MM.1S (cell line): ENCODE data around the gene GSC2.

Source experiments
- DNase-seq: peaks from one replicate; pipeline ENCODE4 v3.0.0-alpha.2; 2015
- H2AFZ ChIP-seq: fragments of 300-600 bp; sonication (generic); 2 replicates; pipeline ENCODE4 v1.6.0; 2016; ENCODE audit warnings: antibody characterized with exemption, low read length
- H3F3A ChIP-seq: fragments of 300-600 bp; sonication (generic); 2 replicates; pipeline ENCODE4 v1.6.1; 2016; ENCODE audit warnings: mild to moderate bottlenecking, antibody characterized with exemption, low read length, moderate library complexity, mixed read lengths; ENCODE audit not compliant: insufficient read depth
- H3K27ac ChIP-seq: fragments of 300-600 bp; sonication (generic); 2 replicates; pipeline ENCODE4 v1.5.1; 2016; ENCODE audit warnings: mild to moderate bottlenecking, low read length
- H3K27me3 ChIP-seq: fragments of 300-600 bp; sonication (generic); replicated peaks from 2 replicates; pipeline ENCODE4 v1.6.0; 2016; ENCODE audit warnings: low read length; ENCODE audit not compliant: insufficient read depth
- H3K36me3 ChIP-seq: fragments of 300-600 bp; sonication (generic); replicated peaks from 2 replicates; pipeline ENCODE4 v1.6.1; 2016; ENCODE audit warnings: mild to moderate bottlenecking, low read length, mixed read lengths; ENCODE audit not compliant: insufficient read depth
- H3K4me1 ChIP-seq: fragments of 300-600 bp; sonication (generic); 2 replicates; pipeline ENCODE4 v1.6.1; 2016; ENCODE audit warnings: low read length, mixed read lengths
- H3K4me2 ChIP-seq: fragments of 300-600 bp; sonication (generic); 2 replicates; pipeline ENCODE4 v1.6.0; 2016; ENCODE audit warnings: low read depth, low read length
- H3K4me3 ChIP-seq: fragments of 300-600 bp; sonication (generic); 2 replicates; pipeline ENCODE4 v1.5.1; 2016; ENCODE audit warnings: low read length, mixed read lengths
- H3K79me2 ChIP-seq: fragments of 300-600 bp; sonication (generic); 2 replicates; pipeline ENCODE4 v1.6.1; 2016; ENCODE audit warnings: mixed run types, low read length, mixed read lengths
- H3K9ac ChIP-seq: fragments of 300-600 bp; sonication (generic); 2 replicates; pipeline ENCODE4 v1.6.1; 2016; ENCODE audit warnings: low read length, mixed read lengths
- H3K9me2 ChIP-seq: fragments of 300-600 bp; sonication (generic); replicated peaks from 2 replicates; pipeline ENCODE4 v1.6.1; 2016; ENCODE audit warnings: mild to moderate bottlenecking, low read length, mixed read lengths; ENCODE audit not compliant: insufficient read depth
- H3K9me3 ChIP-seq: fragments of 300-600 bp; sonication (generic); replicated peaks from 2 replicates; pipeline ENCODE4 v1.6.1; 2016; ENCODE audit warnings: mild to moderate bottlenecking, low read length, mixed read lengths; ENCODE audit not compliant: insufficient read depth
- H4K20me1 ChIP-seq: fragments of 300-600 bp; sonication (generic); 2 replicates; pipeline ENCODE4 v1.6.1; 2016; ENCODE audit warnings: mild to moderate bottlenecking, low read length, moderate library complexity, mixed read lengths; ENCODE audit not compliant: insufficient read depth
- EZH2 ChIP-seq: fragments of 300-600 bp; sonication (generic); optimal IDR thresholded peaks from 2 replicates; pipeline ENCODE3; 2017; ENCODE audit warnings: low read depth, mild to moderate bottlenecking, antibody characterized with exemption, low read length, mixed read lengths
- EZH2phosphoT487 ChIP-seq: fragments of 300-600 bp; sonication (generic); IDR thresholded peaks from 2 replicates; pipeline ENCODE4 v1.6.1; 2018; ENCODE audit warnings: antibody characterized with exemption, low read length
- TF ChIP-seq, protein P1 (sequence below): fragments of 300-600 bp; sonication (generic); IDR thresholded peaks from 2 replicates; pipeline ENCODE4 v1.5.1; 2016; ENCODE audit warnings: antibody characterized with exemption, low read length, mixed read lengths

Gene GSC2

DNA sequence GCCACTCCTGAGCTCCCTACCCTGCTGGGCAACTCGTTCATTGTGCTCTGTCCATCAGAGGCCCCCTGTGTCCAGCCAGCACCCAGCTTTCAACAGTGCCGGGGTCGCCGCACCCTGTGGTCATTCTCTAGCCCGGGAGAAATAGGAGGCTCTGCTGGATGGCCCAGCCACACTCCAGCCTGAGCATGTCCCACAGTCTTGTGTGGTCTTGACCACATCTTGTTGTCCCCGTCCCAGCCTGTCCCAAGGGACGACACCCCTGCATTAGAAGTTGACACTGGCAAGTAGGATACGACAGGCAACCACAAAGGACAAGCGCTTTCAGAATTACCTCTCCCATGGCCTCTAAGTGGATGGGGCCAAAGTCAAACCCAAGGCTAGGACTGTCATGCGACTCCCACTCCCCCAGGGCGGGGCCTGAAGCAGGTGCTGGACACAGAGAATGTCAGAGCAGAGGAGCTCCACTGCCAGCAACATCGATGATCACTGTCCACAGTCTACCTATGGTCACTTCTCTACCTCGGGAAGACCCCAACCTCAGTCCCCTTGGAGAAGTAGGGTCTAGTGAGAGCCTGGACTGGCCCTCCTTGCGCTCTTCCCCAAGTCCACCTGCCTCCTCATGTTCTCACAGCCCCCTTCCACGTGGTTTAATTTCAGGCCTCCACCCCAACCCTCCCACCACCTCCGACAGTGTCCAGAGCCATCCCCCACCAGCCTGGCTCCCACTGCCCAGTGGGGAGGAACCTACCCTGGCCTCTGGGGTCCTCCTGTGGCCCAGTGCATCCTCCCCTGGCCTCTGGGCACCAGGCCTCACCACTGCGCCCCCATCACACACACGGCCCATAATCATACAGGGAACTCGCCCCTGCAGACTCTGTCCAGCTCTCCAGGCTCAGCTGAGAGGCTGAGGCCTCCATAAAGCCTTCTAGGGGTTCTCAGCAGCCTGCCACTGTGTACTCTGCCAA, 23.5 kb downstream of the GSC2 start:
- DNase-seq: no peak
- Histone ChIP-seq H3F3A (no peaks in the 10 kb centered on the region), H2AFZ (no peak overlapping the region), H4K20me1 (no peaks in the 10 kb centered on the region), H3K36me3 (no peaks in the 10 kb centered on the region), H3K9me2 (no peaks in the 10 kb centered on the region), H3K27me3 (peaks cover 9% of the 10 kb centered on the region; the same call in 1 of the 2 replicates), H3K79me2 (peaks cover 6% of the 10 kb centered on the region), H3K4me2 (no peak overlapping the region), H3K4me3 (no peak overlapping the region), H3K9me3 (no peaks in the 10 kb centered on the region), H3K9ac (no peak overlapping the region), H3K27ac (no peak overlapping the region), H3K4me1 (peaks cover 3% of the 10 kb centered on the region; the same call in 1 of the 2 replicates)
- TF ChIP-seq EZH2phosphoT487 (no peak), EZH2 (no peak)
- TF ChIP-seq, protein P1, sequence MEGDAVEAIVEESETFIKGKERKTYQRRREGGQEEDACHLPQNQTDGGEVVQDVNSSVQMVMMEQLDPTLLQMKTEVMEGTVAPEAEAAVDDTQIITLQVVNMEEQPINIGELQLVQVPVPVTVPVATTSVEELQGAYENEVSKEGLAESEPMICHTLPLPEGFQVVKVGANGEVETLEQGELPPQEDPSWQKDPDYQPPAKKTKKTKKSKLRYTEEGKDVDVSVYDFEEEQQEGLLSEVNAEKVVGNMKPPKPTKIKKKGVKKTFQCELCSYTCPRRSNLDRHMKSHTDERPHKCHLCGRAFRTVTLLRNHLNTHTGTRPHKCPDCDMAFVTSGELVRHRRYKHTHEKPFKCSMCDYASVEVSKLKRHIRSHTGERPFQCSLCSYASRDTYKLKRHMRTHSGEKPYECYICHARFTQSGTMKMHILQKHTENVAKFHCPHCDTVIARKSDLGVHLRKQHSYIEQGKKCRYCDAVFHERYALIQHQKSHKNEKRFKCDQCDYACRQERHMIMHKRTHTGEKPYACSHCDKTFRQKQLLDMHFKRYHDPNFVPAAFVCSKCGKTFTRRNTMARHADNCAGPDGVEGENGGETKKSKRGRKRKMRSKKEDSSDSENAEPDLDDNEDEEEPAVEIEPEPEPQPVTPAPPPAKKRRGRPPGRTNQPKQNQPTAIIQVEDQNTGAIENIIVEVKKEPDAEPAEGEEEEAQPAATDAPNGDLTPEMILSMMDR: no peak

DNA sequence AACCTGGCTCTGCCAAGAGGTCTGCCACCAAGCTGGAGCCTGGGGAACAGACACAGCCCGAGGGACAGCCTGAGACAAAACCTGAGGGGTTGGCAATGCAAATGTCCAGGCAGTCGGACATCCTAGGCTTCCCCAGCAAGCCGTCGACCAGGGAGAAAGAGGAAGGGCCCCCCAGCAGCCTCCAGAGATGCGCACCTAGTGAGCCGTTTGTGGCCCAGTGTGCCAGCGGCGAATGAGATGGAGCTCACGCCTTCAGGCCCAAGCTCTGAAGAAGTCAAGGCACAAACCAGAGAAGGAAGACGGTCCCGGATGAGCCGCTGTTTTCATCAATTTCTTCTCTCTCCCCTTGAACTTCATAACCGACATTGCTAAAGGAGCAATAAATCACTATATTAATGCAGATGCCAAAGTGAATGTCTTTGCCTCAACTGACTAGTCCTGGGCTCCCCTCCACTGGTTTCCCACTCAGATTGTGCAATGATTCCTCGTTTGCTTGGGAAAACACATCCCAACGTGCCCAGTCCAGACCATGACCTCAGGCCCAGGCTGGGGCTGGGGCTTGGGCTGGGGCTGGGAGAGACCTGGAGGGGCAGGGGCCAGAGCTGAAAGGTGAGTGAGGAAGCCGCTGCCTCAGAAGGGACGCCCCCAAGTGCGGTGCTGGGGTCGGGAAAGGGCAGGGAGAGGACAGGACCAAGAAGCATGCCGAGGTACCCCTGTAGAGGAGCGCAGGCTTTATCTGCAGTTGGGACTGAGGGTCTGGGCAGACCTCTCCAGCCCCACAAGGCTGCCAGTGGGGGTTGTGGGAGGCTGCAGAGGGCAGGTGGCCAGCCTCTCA, 24.4 kb downstream of the GSC2 start:
- Histone ChIP-seq H3K4me3 (no peak overlapping the region), H3K4me1 (peaks cover 9% of the 10 kb centered on the region), H3K36me3 (no peaks in the 10 kb centered on the region), H2AFZ (no peak overlapping the region), H3K27ac (no peak overlapping the region), H3K9me2 (no peaks in the 10 kb centered on the region), H4K20me1 (no peaks in the 10 kb centered on the region), H3F3A (no peaks in the 10 kb centered on the region), H3K9ac (no peak overlapping the region), H3K9me3 (no peaks in the 10 kb centered on the region), H3K4me2 (no peak overlapping the region), H3K79me2 (peaks cover 15% of the 10 kb centered on the region), H3K27me3 (peaks cover 9% of the 10 kb centered on the region; the same call in 1 of the 2 replicates)
- TF ChIP-seq, protein P1: no peak
- TF ChIP-seq EZH2phosphoT487: no peak
- no peak for TF ChIP-seq EZH2
- no peak for DNase-seq

DNA sequence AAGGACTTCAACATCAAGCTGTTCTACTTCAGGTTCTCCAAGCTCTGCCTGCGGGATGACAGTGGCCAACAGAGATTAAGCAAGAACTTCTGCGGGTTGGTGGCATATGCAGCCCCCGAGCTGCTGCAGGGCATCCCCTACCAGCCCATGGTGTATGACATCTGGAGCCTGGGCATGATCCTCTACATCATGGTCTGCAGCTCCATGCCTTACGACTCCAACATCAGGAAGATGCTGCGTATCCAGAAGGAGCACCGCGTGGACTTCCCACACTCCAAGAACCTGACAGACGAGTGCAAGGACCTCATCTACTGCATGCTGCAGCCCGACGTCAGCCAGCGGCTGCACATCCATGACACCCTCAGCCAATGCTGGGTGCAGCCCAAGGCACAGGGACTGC, 25.1 kb downstream of the GSC2 start:
- H3F3A ChIP-seq: no peaks in the 10 kb centered on the region
- no peaks in the 10 kb centered on the region for H3K9me3 ChIP-seq
- no peaks in the 10 kb centered on the region for H4K20me1 ChIP-seq
- no peak overlapping the region for H3K4me3 ChIP-seq
- H3K36me3 ChIP-seq: no peaks in the 10 kb centered on the region
- H3K9ac ChIP-seq: no peak overlapping the region
- TF ChIP-seq EZH2: no peak
- TF ChIP-seq, protein P1: no peak
- TF ChIP-seq EZH2phosphoT487: no peak
- H2AFZ ChIP-seq: no peak overlapping the region
- DNase-seq: no peak
- H3K27me3 ChIP-seq: peaks cover 9% of the 10 kb centered on the region; the same call in 1 of the 2 replicates
- H3K27ac ChIP-seq: no peak overlapping the region
- no peaks in the 10 kb centered on the region for H3K9me2 ChIP-seq
- H3K79me2 ChIP-seq: peaks cover 22% of the 10 kb centered on the region
- H3K4me1 ChIP-seq: peaks cover 15% of the 10 kb centered on the region
- no peak overlapping the region for H3K4me2 ChIP-seq
